WTC11 (cell line): Measurements from ENCODE around the gene MKLN1.
"Not testable (repeated sequence)": the region's sequence is repeated elsewhere in the genome, so short reads cannot be mapped to it uniquely, and the experiment has no call there.

ENCODE experiments used
- EMX1 ChIP-seq: fragments of 250-450 bp; sonication (Bioruptor Pico); IDR thresholded peaks from 2 replicates; pipeline ENCODE4 v1.8.0; 2021; ENCODE audit warnings: mild to moderate bottlenecking
- MYBL2 ChIP-seq: sonication (generic); formaldehyde crosslinking; IDR thresholded peaks from 2 replicates; pipeline ENCODE4 v1.8.1; 2023; ENCODE audit warnings: mild to moderate bottlenecking, moderate library complexity, missing genetic modification reagents
- RELA ChIP-seq: sonication (generic); formaldehyde crosslinking; IDR thresholded peaks from 2 replicates; pipeline ENCODE4 v1.8.1; 2022; ENCODE audit warnings: missing genetic modification reagents, mild to moderate bottlenecking, borderline replicate concordance
- TF ChIP-seq, protein P1 (sequence below): sonication (generic); formaldehyde crosslinking; IDR thresholded peaks from 2 replicates; pipeline ENCODE4 v1.8.1; 2023; ENCODE audit warnings: mild to moderate bottlenecking, missing genetic modification reagents, moderate library complexity
- TF ChIP-seq, protein P2 (sequence below): fragments of 200-600 bp; IDR thresholded peaks from 2 replicates; pipeline ENCODE4 v1.8.0; 2022; ENCODE audit warnings: antibody characterized with exemption
- TF ChIP-seq, protein P3 (sequence below): sonication (generic); formaldehyde crosslinking; IDR thresholded peaks from 2 replicates; pipeline ENCODE4 v1.8.0; 2022; ENCODE audit warnings: mild to moderate bottlenecking, missing genetic modification reagents
- TF ChIP-seq, protein P4 (sequence below): sonication (generic); formaldehyde crosslinking; IDR thresholded peaks from 2 replicates; pipeline ENCODE4 v1.8.1; 2023; ENCODE audit warnings: mild to moderate bottlenecking, missing genetic modification reagents
- TF ChIP-seq, protein P5 (sequence below): sonication (generic); formaldehyde crosslinking; IDR thresholded peaks from 2 replicates; pipeline ENCODE4 v1.8.0; 2022; ENCODE audit warnings: mild to moderate bottlenecking, missing genetic modification reagents
- TF ChIP-seq, protein P6 (sequence below): sonication (generic); formaldehyde crosslinking; IDR thresholded peaks from 2 replicates; pipeline ENCODE4 v1.8.0; 2022; ENCODE audit warnings: mild to moderate bottlenecking, missing genetic modification reagents

DNA sequence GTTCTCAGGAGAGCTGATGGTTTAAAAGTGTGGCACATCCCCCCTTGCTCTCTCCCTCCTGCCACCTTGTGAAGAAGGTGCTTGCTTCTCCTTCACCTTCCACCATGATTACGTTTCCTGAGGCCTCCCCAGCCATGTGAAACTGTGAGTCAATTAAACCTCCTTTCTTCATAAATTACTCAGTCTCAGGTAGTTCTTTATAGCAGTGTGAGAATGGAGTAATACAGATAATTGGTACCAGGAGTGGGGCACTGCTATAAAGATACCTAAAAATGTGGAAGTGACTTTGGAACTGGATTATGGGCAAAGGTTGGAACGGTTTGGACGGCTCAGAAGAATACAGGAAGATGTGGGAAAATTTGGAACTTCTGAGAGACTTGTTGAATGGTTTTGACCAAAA is 21.6 kb upstream of the MKLN1 start:
- TF ChIP-seq, protein P1, sequence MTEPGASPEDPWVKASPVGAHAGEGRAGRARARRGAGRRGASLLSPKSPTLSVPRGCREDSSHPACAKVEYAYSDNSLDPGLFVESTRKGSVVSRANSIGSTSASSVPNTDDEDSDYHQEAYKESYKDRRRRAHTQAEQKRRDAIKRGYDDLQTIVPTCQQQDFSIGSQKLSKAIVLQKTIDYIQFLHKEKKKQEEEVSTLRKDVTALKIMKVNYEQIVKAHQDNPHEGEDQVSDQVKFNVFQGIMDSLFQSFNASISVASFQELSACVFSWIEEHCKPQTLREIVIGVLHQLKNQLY (CRISPR knock-in tag) = not testable (repeated sequence)
- TF ChIP-seq, protein P2, sequence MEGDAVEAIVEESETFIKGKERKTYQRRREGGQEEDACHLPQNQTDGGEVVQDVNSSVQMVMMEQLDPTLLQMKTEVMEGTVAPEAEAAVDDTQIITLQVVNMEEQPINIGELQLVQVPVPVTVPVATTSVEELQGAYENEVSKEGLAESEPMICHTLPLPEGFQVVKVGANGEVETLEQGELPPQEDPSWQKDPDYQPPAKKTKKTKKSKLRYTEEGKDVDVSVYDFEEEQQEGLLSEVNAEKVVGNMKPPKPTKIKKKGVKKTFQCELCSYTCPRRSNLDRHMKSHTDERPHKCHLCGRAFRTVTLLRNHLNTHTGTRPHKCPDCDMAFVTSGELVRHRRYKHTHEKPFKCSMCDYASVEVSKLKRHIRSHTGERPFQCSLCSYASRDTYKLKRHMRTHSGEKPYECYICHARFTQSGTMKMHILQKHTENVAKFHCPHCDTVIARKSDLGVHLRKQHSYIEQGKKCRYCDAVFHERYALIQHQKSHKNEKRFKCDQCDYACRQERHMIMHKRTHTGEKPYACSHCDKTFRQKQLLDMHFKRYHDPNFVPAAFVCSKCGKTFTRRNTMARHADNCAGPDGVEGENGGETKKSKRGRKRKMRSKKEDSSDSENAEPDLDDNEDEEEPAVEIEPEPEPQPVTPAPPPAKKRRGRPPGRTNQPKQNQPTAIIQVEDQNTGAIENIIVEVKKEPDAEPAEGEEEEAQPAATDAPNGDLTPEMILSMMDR = not testable (repeated sequence)
- TF ChIP-seq, protein P3, sequence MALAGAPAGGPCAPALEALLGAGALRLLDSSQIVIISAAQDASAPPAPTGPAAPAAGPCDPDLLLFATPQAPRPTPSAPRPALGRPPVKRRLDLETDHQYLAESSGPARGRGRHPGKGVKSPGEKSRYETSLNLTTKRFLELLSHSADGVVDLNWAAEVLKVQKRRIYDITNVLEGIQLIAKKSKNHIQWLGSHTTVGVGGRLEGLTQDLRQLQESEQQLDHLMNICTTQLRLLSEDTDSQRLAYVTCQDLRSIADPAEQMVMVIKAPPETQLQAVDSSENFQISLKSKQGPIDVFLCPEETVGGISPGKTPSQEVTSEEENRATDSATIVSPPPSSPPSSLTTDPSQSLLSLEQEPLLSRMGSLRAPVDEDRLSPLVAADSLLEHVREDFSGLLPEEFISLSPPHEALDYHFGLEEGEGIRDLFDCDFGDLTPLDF (CRISPR knock-in tag) = not testable (repeated sequence)
- TF ChIP-seq RELA; MYBL2; EMX1 (CRISPR knock-in tag): not testable (repeated sequence)
- TF ChIP-seq, protein P4, sequence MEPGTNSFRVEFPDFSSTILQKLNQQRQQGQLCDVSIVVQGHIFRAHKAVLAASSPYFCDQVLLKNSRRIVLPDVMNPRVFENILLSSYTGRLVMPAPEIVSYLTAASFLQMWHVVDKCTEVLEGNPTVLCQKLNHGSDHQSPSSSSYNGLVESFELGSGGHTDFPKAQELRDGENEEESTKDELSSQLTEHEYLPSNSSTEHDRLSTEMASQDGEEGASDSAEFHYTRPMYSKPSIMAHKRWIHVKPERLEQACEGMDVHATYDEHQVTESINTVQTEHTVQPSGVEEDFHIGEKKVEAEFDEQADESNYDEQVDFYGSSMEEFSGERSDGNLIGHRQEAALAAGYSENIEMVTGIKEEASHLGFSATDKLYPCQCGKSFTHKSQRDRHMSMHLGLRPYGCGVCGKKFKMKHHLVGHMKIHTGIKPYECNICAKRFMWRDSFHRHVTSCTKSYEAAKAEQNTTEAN (CRISPR knock-in tag) = not testable (repeated sequence)
- TF ChIP-seq, protein P5, sequence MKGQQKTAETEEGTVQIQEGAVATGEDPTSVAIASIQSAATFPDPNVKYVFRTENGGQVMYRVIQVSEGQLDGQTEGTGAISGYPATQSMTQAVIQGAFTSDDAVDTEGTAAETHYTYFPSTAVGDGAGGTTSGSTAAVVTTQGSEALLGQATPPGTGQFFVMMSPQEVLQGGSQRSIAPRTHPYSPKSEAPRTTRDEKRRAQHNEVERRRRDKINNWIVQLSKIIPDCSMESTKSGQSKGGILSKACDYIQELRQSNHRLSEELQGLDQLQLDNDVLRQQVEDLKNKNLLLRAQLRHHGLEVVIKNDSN (CRISPR knock-in tag) = not testable (repeated sequence)
- TF ChIP-seq, protein P6, sequence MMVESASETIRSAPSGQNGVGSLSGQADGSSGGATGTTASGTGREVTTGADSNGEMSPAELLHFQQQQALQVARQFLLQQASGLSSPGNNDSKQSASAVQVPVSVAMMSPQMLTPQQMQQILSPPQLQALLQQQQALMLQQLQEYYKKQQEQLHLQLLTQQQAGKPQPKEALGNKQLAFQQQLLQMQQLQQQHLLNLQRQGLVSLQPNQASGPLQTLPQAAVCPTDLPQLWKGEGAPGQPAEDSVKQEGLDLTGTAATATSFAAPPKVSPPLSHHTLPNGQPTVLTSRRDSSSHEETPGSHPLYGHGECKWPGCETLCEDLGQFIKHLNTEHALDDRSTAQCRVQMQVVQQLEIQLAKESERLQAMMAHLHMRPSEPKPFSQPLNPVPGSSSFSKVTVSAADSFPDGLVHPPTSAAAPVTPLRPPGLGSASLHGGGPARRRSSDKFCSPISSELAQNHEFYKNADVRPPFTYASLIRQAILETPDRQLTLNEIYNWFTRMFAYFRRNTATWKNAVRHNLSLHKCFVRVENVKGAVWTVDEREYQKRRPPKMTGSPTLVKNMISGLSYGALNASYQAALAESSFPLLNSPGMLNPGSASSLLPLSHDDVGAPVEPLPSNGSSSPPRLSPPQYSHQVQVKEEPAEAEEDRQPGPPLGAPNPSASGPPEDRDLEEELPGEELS = not testable (repeated sequence)
